Measurements from ENCODE around the gene TSPAN5.

GRCh38 chr4:98581126-98581525 is 77.3 kb downstream of the TSPAN5 start:
- TF ChIP-seq, protein P1, sequence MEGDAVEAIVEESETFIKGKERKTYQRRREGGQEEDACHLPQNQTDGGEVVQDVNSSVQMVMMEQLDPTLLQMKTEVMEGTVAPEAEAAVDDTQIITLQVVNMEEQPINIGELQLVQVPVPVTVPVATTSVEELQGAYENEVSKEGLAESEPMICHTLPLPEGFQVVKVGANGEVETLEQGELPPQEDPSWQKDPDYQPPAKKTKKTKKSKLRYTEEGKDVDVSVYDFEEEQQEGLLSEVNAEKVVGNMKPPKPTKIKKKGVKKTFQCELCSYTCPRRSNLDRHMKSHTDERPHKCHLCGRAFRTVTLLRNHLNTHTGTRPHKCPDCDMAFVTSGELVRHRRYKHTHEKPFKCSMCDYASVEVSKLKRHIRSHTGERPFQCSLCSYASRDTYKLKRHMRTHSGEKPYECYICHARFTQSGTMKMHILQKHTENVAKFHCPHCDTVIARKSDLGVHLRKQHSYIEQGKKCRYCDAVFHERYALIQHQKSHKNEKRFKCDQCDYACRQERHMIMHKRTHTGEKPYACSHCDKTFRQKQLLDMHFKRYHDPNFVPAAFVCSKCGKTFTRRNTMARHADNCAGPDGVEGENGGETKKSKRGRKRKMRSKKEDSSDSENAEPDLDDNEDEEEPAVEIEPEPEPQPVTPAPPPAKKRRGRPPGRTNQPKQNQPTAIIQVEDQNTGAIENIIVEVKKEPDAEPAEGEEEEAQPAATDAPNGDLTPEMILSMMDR (conservative IDR thresholded peaks at IDR 0.05; ENCODE audit: low read length): no peak
- no peak for TF ChIP-seq EZH2phosphoT487 (IDR thresholded peaks at IDR 0.05; ENCODE audit: borderline replicate concordance)
